Peyer's patch (tissue), 4 donors: ENCODE measurements around the gene PGAP3.

ENCODE experiments used
- POLR2A ChIP-seq, 2 donors: fragments of 450-650 bp; IDR thresholded peaks; one replicate each; pipeline ENCODE4 v1.5.1; 2017; ENCODE audit warnings: antibody characterized with exemption in 2 of 2, mild to moderate bottlenecking in 2 of 2, moderate library complexity in 2 of 2
- TF ChIP-seq, protein P1 (sequence below), 6 experiments: fragments of 450-650 bp in 4 of 6; fragments of 200-600 bp in 2 of 6; sonication (generic) in 1 of 6; IDR thresholded peaks; one replicate each; pipeline ENCODE4 v1.5.1; 2017 to 2019; ENCODE audit warnings: antibody characterized with exemption in 6 of 6, mild to moderate bottlenecking in 3 of 6, moderate library complexity in 1 of 6

DNA sequence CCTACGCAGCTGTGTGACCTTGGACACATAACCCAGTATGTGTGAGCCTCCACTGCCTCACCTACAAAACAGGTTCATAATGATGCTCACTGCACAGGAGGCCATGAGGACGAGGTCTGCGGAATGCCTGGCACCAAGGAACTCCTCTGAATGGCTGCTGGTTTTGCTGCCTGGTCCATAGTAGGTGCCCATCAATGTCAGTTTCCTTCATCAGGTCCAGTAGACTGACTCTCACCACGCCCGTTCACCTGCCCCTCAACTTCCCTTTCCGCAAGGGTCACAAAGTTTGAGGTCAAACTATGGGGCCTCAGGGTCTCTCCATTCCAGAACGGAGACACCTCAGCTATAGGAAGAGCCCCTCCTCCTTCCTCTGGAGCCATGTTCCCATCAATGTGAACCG is 10.8 kb downstream of the PGAP3 start:
- TF ChIP-seq POLR2A (IDR thresholded peaks at IDR 0.05): no peak
- TF ChIP-seq, protein P1, sequence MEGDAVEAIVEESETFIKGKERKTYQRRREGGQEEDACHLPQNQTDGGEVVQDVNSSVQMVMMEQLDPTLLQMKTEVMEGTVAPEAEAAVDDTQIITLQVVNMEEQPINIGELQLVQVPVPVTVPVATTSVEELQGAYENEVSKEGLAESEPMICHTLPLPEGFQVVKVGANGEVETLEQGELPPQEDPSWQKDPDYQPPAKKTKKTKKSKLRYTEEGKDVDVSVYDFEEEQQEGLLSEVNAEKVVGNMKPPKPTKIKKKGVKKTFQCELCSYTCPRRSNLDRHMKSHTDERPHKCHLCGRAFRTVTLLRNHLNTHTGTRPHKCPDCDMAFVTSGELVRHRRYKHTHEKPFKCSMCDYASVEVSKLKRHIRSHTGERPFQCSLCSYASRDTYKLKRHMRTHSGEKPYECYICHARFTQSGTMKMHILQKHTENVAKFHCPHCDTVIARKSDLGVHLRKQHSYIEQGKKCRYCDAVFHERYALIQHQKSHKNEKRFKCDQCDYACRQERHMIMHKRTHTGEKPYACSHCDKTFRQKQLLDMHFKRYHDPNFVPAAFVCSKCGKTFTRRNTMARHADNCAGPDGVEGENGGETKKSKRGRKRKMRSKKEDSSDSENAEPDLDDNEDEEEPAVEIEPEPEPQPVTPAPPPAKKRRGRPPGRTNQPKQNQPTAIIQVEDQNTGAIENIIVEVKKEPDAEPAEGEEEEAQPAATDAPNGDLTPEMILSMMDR (IDR thresholded peaks at IDR 0.05): no peak
